GM12878 (cell line): ENCODE measurements around the gene ACO1. TPM values are rescaled to one million over a fixed set of nuclear protein-coding genes. Genes with fewer than 3 reads are reported as not detected.

Experiments
- ATAC-seq: fragments of 200-7000 bp; cut with Tn5 transposase; 3 replicates; pipeline ENCODE4 v1.9.1; 2020; ENCODE audit warnings: mild to moderate bottlenecking, moderate library complexity
- BruUV-seq: library from RNA; stranded (reverse); fragments of 400-500 nt; replicated peaks from 2 replicates; lab custom pipeline; 2021; lab: Mats Ljungman, UMichigan
- CTCF ChIA-PET: fragments of 300-600 bp; sonication (Branson Sonifier 250); formaldehyde crosslinking; extraction: SDS; loops from one replicate; lab custom pipeline; 2021; ENCODE audit warnings: inconsistent platforms; lab: Yijun Ruan, JAX
- POLR2A ChIA-PET: fragments of 350-600 bp; formaldehyde crosslinking; extraction: SDS; loops from one replicate; lab custom pipeline; 2021; ENCODE audit warnings: inconsistent platforms; lab: Charles Lee
- RAD21 ChIA-PET: fragments of 300-600 bp; sonication (Branson Sonifier 250); formaldehyde crosslinking; loops from one replicate; lab custom pipeline; 2023; ENCODE audit warnings: antibody characterized with exemption; ENCODE audit not compliant: unreplicated experiment; lab: Charles Lee
- SMC1A ChIA-PET: fragments of 300-600 bp; sonication (Branson Sonifier 250); formaldehyde crosslinking; loops from one replicate; lab custom pipeline; 2023; ENCODE audit not compliant: unreplicated experiment, uncharacterized antibody; lab: Charles Lee
- DNase-seq: peaks from one replicate; pipeline ENCODE4 v3.0.0-alpha.2; 2011; ENCODE audit warnings: low read depth, low spot score
- FAIRE-seq: peaks from 3 replicates; lab custom pipeline; 2011; peaks lifted over from hg19 to GRCh38; lab: Jason Lieb, UNC
- H2AFZ ChIP-seq: 2 replicates; pipeline ENCODE4 v1.6.0; 2011; ENCODE audit warnings: low read depth, low read length, control low read depth; ENCODE audit not compliant: control insufficient read depth
- H3K27ac ChIP-seq: 2 replicates; pipeline ENCODE4 v1.5.1; 2011; ENCODE audit warnings: control low read depth; ENCODE audit not compliant: control insufficient read depth, insufficient read depth
- H3K27me3 ChIP-seq, 2 experiments: replicated peaks in 1 of 2; 2 replicates each; pipeline versions ENCODE4 v1.6.0 to v1.6.1; 2011; ENCODE audit warnings: low read length in 1 of 2; ENCODE audit not compliant: control insufficient read depth in 2 of 2, insufficient read depth in 2 of 2
- H3K36me3 ChIP-seq, 2 experiments: 2 replicates each; pipeline ENCODE4 v1.5.1; 2011; ENCODE audit warnings: low read length in 1 of 2; ENCODE audit not compliant: control insufficient read depth in 2 of 2, insufficient read depth in 2 of 2
- H3K4me1 ChIP-seq: 2 replicates; pipeline ENCODE4 v1.6.1; 2011; ENCODE audit warnings: mild to moderate bottlenecking, low read length, moderate library complexity, mixed read lengths; ENCODE audit not compliant: control insufficient read depth, insufficient read depth
- H3K4me2 ChIP-seq: 2 replicates; pipeline ENCODE4 v1.6.0; 2011; ENCODE audit warnings: control low read depth; ENCODE audit not compliant: control insufficient read depth, insufficient read depth
- H3K4me3 ChIP-seq: fragments of 200-600 bp; sonication (generic); 2 replicates; pipeline ENCODE4 v1.5.1; 2016
- H3K79me2 ChIP-seq: 2 replicates; pipeline ENCODE4 v1.6.0; 2011; ENCODE audit warnings: low read length; ENCODE audit not compliant: control insufficient read depth, insufficient read depth
- H3K9ac ChIP-seq: 2 replicates; pipeline ENCODE4 v1.8.0; 2011; ENCODE audit warnings: low read length, control low read depth, mixed read lengths; ENCODE audit not compliant: control insufficient read depth, insufficient read depth
- H3K9me3 ChIP-seq: replicated peaks from 3 replicates; pipeline ENCODE4 v1.5.1; 2011; ENCODE audit warnings: mild to moderate bottlenecking, low read length; ENCODE audit not compliant: control insufficient read depth, insufficient read depth
- H4K20me1 ChIP-seq: 2 replicates; pipeline ENCODE4 v1.6.0; 2011; ENCODE audit not compliant: control insufficient read depth, insufficient read depth
- CHD1 ChIP-seq: IDR thresholded peaks from 2 replicates; pipeline ENCODE4 v1.6.1; 2012; ENCODE audit warnings: low read depth, low read length, improper control_type of control experiment
- EZH2 ChIP-seq: IDR thresholded peaks from 2 replicates; pipeline ENCODE4 v1.6.1; 2012; ENCODE audit warnings: low read depth, mild to moderate bottlenecking, control low read depth, inconsistent platforms, low read length, borderline replicate concordance; ENCODE audit not compliant: control insufficient read depth
- FOS ChIP-seq: IDR thresholded peaks from 3 replicates; pipeline ENCODE4 v1.6.1; 2011; ENCODE audit warnings: borderline replicate concordance; ENCODE audit not compliant: insufficient read length; ENCODE audit errors: extremely low read depth
- GATAD2B ChIP-seq: fragments of 450-650 bp; conservative IDR thresholded peaks from 2 replicates; pipeline ENCODE4 v1.6.1; 2017; ENCODE audit warnings: low read depth, mild to moderate bottlenecking, moderate library complexity
- JUNB ChIP-seq: IDR thresholded peaks from 2 replicates; pipeline ENCODE4 v1.6.1; 2016; ENCODE audit warnings: antibody characterized with exemption, mild to moderate bottlenecking
- MXI1 ChIP-seq: fragments of 150-350 bp; IDR thresholded peaks from 2 replicates; pipeline ENCODE4 v1.6.1; 2011; ENCODE audit warnings: low read depth, mild to moderate bottlenecking, inconsistent platforms, low read length, improper control_type of control experiment
- POLR2AphosphoS2 ChIP-seq: IDR thresholded peaks from 2 replicates; pipeline ENCODE4 v1.6.1; 2011; ENCODE audit warnings: low read depth, mild to moderate bottlenecking, low read length, improper control_type of control experiment, moderate library complexity
- RBBP5 ChIP-seq: fragments of 200-600 bp; sonication (generic); conservative IDR thresholded peaks from 2 replicates; pipeline ENCODE4 v1.6.1; 2016
- RELA ChIP-seq: fragments of 450-650 bp; IDR thresholded peaks from 2 replicates; pipeline ENCODE4 v1.8.0; 2014; ENCODE audit warnings: borderline replicate concordance; ENCODE audit not compliant: partially characterized antibody
- SMARCA5 ChIP-seq: fragments of 450-650 bp; IDR thresholded peaks from 2 replicates; pipeline ENCODE4 v1.6.1; 2017; ENCODE audit warnings: mild to moderate bottlenecking
- WGBS: methylation state at CpG from one replicate; pipeline ENCODE4 v1.1.6; 2016; ENCODE audit warnings: low lambda C conversion rate; ENCODE audit not compliant: insufficient replicate concordance, insufficient coverage; ENCODE audit errors: missing lambda C conversion rate; 5-methylcytosine and 5-hydroxymethylcytosine counted together
- in situ Hi-C: fragments of 300-500 bp; cut with MboI; formaldehyde crosslinking; loops from 9 replicates; pipeline ENCODE4 v1.14.3; 2018; ENCODE audit warnings: mixed read lengths
- intact Hi-C: fragments of 100-400 bp; cut with micrococcal nuclease; formaldehyde crosslinking; loops from one replicate; pipeline ENCODE4 v1.14.2; 2022; ENCODE audit not compliant: unreplicated experiment
- polyA plus RNA-seq, 11 experiments: library from polyadenylated mRNA; depleted of rRNA in 4 of 11; unstranded in 6 of 11; stranded (reverse) in 5 of 11; fragments of >200 nt; fragmentation: Nextera tagmentation in 4 of 11; fragmentation: Illumina TruSeq in 1 of 11; extraction: Ambion mirVana in 4 of 11; extraction: Trizol in 1 of 11; gene quantifications; 1 replicate in 1 of 11; 2 replicates in 10 of 11; pipeline versions ENCODE4 v1.2.1 to v1.2.3, GENCODE V29; 2011 to 2016; ENCODE audit warnings: inconsistent platforms in 2 of 11, missing spikeins in 2 of 11, low read depth in 1 of 11
- total RNA-seq, 4 experiments: library from RNA; depleted of rRNA in 3 of 4; stranded (reverse); fragments of >200 nt in 3 of 4; fragmentation: Illumina TruSeq in 1 of 4; extraction: Trizol in 1 of 4; gene quantifications; 2 replicates each; pipeline versions ENCODE4 v1.2.1 to v1.2.3, GENCODE V29; 2013 to 2021
- TF ChIP-seq, protein P1 (sequence below): fragments of 450-650 bp; IDR thresholded peaks from 2 replicates; pipeline ENCODE4 v1.6.1; 2017; ENCODE audit warnings: mild to moderate bottlenecking, moderate library complexity
- TF ChIP-seq, protein P2 (sequence below): fragments of 450-650 bp; IDR thresholded peaks from 2 replicates; pipeline ENCODE4 v1.6.1; 2017; ENCODE audit warnings: mild to moderate bottlenecking, low read depth, inconsistent platforms; ENCODE audit not compliant: poor library complexity, severe bottlenecking

The ACO1 gene
- total and polyA plus RNA-seq, 10 of the 15 experiments (the other 5 are each of a cell fraction or from before 2014, with no cell fraction given): 0.21 to 6.5 (median 3.3) TPM

DNA sequence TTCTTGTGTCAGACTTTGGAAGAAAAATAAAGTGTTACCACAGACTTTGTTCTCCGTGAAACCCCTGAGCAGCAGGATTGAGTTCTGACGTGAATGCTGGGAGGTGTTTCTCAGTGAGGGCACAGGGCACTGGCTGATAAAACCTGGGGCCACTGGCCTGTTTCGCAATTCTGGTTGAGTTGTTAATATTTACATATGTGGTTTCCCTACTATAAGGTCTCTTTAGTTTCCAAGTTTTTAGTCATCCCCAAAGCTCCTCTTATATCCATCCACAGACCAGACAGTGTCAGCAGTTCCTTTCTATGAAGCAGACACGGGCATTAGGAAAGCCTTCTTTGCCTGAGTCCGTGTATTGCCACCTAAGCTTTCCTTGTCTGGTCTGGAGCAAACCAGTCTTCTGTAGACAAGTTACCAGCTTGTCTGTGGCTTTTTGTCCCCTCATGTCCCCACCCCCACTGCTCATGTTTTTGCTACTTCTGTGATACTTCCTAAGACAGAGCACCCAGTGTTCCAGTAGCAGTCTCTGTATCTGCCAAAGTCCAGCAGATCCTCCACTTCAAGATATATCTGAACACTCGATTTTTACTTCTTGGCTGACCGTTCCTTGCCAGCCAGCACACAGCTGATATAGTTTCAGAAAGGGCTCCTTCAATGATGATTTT is 42.0 kb downstream of the ACO1 start:
- Histone ChIP-seq H3K9ac (no peak overlapping the region), H4K20me1 (no peaks in the 10 kb centered on the region), H3K79me2 (no peaks in the 10 kb centered on the region), H3K36me3 (no peaks in the 10 kb centered on the region), H3K4me2 (no peak overlapping the region), H3K27me3 (no peaks in the 10 kb centered on the region), H3K4me3 (no peak overlapping the region), H3K9me3 (no peaks in the 10 kb centered on the region), H3K27ac (no peak overlapping the region), H2AFZ (no peak overlapping the region), H3K4me1 (no peaks in the 10 kb centered on the region)
- SMC1A ChIA-PET: interaction anchor here (1.8 to 2.0 kb wide), 2 partner anchors 9 to 41 kb away, joined by 4 to 5 read pairs; no protein-coding TSS in a partner anchor
- CTCF ChIA-PET: interaction anchor here (0.6 to 1.0 kb wide), 3 partner anchors 10 to 154 kb away, joined by 3 read pairs; no protein-coding TSS in a partner anchor
- no peak for TF ChIP-seq SMARCA5
- TF ChIP-seq, protein P1, sequence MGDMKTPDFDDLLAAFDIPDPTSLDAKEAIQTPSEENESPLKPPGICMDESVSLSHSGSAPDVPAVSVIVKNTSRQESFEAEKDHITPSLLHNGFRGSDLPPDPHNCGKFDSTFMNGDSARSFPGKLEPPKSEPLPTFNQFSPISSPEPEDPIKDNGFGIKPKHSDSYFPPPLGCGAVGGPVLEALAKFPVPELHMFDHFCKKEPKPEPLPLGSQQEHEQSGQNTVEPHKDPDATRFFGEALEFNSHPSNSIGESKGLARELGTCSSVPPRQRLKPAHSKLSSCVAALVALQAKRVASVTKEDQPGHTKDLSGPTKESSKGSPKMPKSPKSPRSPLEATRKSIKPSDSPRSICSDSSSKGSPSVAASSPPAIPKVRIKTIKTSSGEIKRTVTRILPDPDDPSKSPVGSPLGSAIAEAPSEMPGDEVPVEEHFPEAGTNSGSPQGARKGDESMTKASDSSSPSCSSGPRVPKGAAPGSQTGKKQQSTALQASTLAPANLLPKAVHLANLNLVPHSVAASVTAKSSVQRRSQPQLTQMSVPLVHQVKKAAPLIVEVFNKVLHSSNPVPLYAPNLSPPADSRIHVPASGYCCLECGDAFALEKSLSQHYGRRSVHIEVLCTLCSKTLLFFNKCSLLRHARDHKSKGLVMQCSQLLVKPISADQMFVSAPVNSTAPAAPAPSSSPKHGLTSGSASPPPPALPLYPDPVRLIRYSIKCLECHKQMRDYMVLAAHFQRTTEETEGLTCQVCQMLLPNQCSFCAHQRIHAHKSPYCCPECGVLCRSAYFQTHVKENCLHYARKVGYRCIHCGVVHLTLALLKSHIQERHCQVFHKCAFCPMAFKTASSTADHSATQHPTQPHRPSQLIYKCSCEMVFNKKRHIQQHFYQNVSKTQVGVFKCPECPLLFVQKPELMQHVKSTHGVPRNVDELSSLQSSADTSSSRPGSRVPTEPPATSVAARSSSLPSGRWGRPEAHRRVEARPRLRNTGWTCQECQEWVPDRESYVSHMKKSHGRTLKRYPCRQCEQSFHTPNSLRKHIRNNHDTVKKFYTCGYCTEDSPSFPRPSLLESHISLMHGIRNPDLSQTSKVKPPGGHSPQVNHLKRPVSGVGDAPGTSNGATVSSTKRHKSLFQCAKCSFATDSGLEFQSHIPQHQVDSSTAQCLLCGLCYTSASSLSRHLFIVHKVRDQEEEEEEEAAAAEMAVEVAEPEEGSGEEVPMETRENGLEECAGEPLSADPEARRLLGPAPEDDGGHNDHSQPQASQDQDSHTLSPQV: no peak
- TF ChIP-seq, protein P2, sequence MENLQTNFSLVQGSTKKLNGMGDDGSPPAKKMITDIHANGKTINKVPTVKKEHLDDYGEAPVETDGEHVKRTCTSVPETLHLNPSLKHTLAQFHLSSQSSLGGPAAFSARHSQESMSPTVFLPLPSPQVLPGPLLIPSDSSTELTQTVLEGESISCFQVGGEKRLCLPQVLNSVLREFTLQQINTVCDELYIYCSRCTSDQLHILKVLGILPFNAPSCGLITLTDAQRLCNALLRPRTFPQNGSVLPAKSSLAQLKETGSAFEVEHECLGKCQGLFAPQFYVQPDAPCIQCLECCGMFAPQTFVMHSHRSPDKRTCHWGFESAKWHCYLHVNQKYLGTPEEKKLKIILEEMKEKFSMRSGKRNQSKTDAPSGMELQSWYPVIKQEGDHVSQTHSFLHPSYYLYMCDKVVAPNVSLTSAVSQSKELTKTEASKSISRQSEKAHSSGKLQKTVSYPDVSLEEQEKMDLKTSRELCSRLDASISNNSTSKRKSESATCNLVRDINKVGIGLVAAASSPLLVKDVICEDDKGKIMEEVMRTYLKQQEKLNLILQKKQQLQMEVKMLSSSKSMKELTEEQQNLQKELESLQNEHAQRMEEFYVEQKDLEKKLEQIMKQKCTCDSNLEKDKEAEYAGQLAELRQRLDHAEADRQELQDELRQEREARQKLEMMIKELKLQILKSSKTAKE: no peak
- no peak for TF ChIP-seq RELA
- TF ChIP-seq POLR2AphosphoS2: no peak
- TF ChIP-seq RBBP5: no peak
- TF ChIP-seq MXI1: no peak
- TF ChIP-seq JUNB: no peak
- no peak for TF ChIP-seq FOS
- no peak for TF ChIP-seq EZH2
- no peak for TF ChIP-seq GATAD2B
- TF ChIP-seq CHD1: no peak
- no peak for FAIRE-seq
- DNase-seq: no peak
- ATAC-seq: no peak
- intact Hi-C loops (no loop called here), in situ Hi-C loops (no loop called here)
- RAD21 ChIA-PET: no interaction called here
- WGBS: 78% methylated on average over 7 of the region's 7 CpGs
- POLR2A ChIA-PET: no interaction called here
- no TSS peak for BruUV-seq
